HCT116 (cell line): Measurements from ENCODE around the gene PAH. TPM values are rescaled to one million over a fixed set of nuclear protein-coding genes. Genes with fewer than 3 reads are reported as not detected.

Experiments
- ATAC-seq: fragments of 200-7000 bp; cut with Tn5 transposase; 2 replicates; pipeline ENCODE4 v1.9.1; 2020; ENCODE audit warnings: mild to moderate bottlenecking, moderate library complexity
- BruUV-seq: library from RNA; stranded (reverse); fragments of 400-500 nt; replicated peaks from 2 replicates; lab custom pipeline; 2021; lab: Mats Ljungman, UMichigan
- CTCF ChIA-PET: fragments of 300-600 bp; sonication (Branson Sonifier 250); formaldehyde crosslinking; loops from one replicate; lab custom pipeline; 2021; ENCODE audit warnings: antibody characterized with exemption; lab: Charles Lee
- POLR2A ChIA-PET: fragments of 300-600, 350-600 bp; sonication (Branson Sonifier 250); formaldehyde crosslinking; loops from one replicate; lab custom pipeline; 2021; ENCODE audit warnings: antibody characterized with exemption; lab: Charles Lee
- RAD21 ChIA-PET, 2 experiments: fragments of 300-600 bp; sonication (Branson Sonifier 250); formaldehyde crosslinking; loops; one replicate each; lab custom pipeline; 2023; ENCODE audit warnings: low total read pairs in 2 of 2; ENCODE audit not compliant: uncharacterized antibody in 2 of 2, unreplicated experiment in 2 of 2, low non-redundant PET in 1 of 2; lab: Charles Lee
- DNase-seq: peaks from one replicate; pipeline ENCODE4 v3.0.0-alpha.2; 2010; ENCODE audit warnings: low read depth, low spot score
- H2AFZ ChIP-seq: fragments of 200-600 bp; shearing (Covaris generic), sonication (generic); 2 replicates; pipeline ENCODE4 v1.6.1; 2017; ENCODE audit warnings: low read depth, mixed run types, mixed read lengths, antibody characterized with exemption, low read length; ENCODE audit not compliant: poor library complexity, severe bottlenecking
- H3K27ac ChIP-seq: 2 replicates; pipeline ENCODE4 v1.5.1; 2012; ENCODE audit warnings: low read depth, low read length
- H3K27me3 ChIP-seq: fragments of 200-600 bp; sonication (generic); 2 replicates; pipeline ENCODE4 v1.6.1; 2016; ENCODE audit warnings: mixed run types, low read length, mixed read lengths; ENCODE audit not compliant: insufficient read depth
- H3K36me3 ChIP-seq, 2 experiments: fragments of 200-500 bp in 1 of 2; fragments of 200-600 bp in 1 of 2; sonication (Bioruptor generic) in 1 of 2; sonication (generic) in 1 of 2; 2 replicates each; pipeline versions ENCODE4 v1.5.1 to v1.6.1; 2014 to 2016; ENCODE audit warnings: low read length in 2 of 2, inconsistent platforms in 1 of 2, mixed read lengths in 1 of 2, mixed run types in 1 of 2; ENCODE audit not compliant: insufficient read depth in 2 of 2, control insufficient read depth in 1 of 2
- H3K4me1 ChIP-seq, 2 experiments: fragments of 200-600 bp in 1 of 2; sonication (generic) in 1 of 2; 2 replicates each; pipeline versions ENCODE4 v1.5.1 to v1.6.1; 2012 to 2017; ENCODE audit warnings: low read length in 2 of 2, inconsistent platforms in 1 of 2, mild to moderate bottlenecking in 1 of 2, mixed read lengths in 1 of 2, mixed run types in 1 of 2, moderate library complexity in 1 of 2; ENCODE audit not compliant: insufficient read depth in 2 of 2, control insufficient read depth in 1 of 2
- H3K4me2 ChIP-seq: fragments of 200-600 bp; sonication (generic); 2 replicates; pipeline ENCODE4 v1.6.1; 2017; ENCODE audit warnings: mixed run types, low read length, mixed read lengths
- H3K4me3 ChIP-seq, 2 experiments: fragments of 200-600 bp in 1 of 2; sonication (generic) in 1 of 2; replicated peaks in 1 of 2; 2 replicates each; pipeline ENCODE4 v1.5.1; 2011 to 2016; ENCODE audit warnings: low read length in 2 of 2, control low read depth in 1 of 2, low read depth in 1 of 2, mild to moderate bottlenecking in 1 of 2, mixed read lengths in 1 of 2, mixed run types in 1 of 2
- H3K79me2 ChIP-seq: fragments of 200-600 bp; sonication (generic); 2 replicates; pipeline ENCODE4 v1.6.1; 2017; ENCODE audit warnings: mild to moderate bottlenecking, mixed run types, low read length, moderate library complexity, mixed read lengths; ENCODE audit not compliant: insufficient read depth
- H3K9ac ChIP-seq: fragments of 200-600 bp; sonication (generic); 2 replicates; pipeline ENCODE4 v1.6.1; 2016; ENCODE audit warnings: low read length, mixed read lengths
- H3K9me2 ChIP-seq: fragments of 200-600 bp; sonication (generic), shearing (Covaris generic); 2 replicates; pipeline ENCODE4 v1.6.1; 2017; ENCODE audit warnings: mixed run types, mild to moderate bottlenecking, moderate library complexity; ENCODE audit not compliant: insufficient read depth
- H3K9me3 ChIP-seq, 2 experiments: fragments of 200-500 bp in 1 of 2; fragments of 200-600 bp in 1 of 2; sonication (Bioruptor generic) in 1 of 2; sonication (generic) in 1 of 2; 2 replicates each; pipeline ENCODE4 v1.6.1; 2014 to 2017; ENCODE audit warnings: low read length in 2 of 2, mixed read lengths in 2 of 2, inconsistent platforms in 1 of 2, low read depth in 1 of 2, mild to moderate bottlenecking in 1 of 2, mixed run types in 1 of 2, moderate library complexity in 1 of 2; ENCODE audit not compliant: control insufficient read depth in 1 of 2, insufficient read depth in 1 of 2
- H4K20me1 ChIP-seq: fragments of 200-600 bp; sonication (generic), shearing (Covaris generic); 2 replicates; pipeline ENCODE4 v1.6.1; 2017; ENCODE audit warnings: mixed run types, mild to moderate bottlenecking, moderate library complexity; ENCODE audit not compliant: insufficient read depth
- ATF3 ChIP-seq: IDR thresholded peaks from 2 replicates; pipeline ENCODE4 v1.6.1; 2012
- CEBPB ChIP-seq: IDR thresholded peaks from 2 replicates; pipeline ENCODE4 v1.6.1; 2012; ENCODE audit warnings: low read depth
- EGR1 ChIP-seq: IDR thresholded peaks from 2 replicates; pipeline ENCODE4 v1.6.1; 2012; ENCODE audit warnings: low read depth
- EZH2 ChIP-seq: fragments of 200-600 bp; sonication (generic); IDR thresholded peaks from 2 replicates; pipeline ENCODE4 v1.6.1; 2017; ENCODE audit warnings: antibody characterized with exemption, mixed run types
- FOSL1 ChIP-seq: IDR thresholded peaks from 2 replicates; pipeline ENCODE4 v1.6.1; 2012; ENCODE audit warnings: low read depth
- JUND ChIP-seq: IDR thresholded peaks from 2 replicates; pipeline ENCODE4 v1.6.1; 2012
- RAD21 ChIP-seq: IDR thresholded peaks from 2 replicates; pipeline ENCODE4 v1.6.1; 2012; ENCODE audit warnings: low read depth, mild to moderate bottlenecking
- SIN3A ChIP-seq: IDR thresholded peaks from 2 replicates; pipeline ENCODE4 v1.6.1; 2012; ENCODE audit warnings: low read depth
- SP1 ChIP-seq: IDR thresholded peaks from 2 replicates; pipeline ENCODE4 v1.6.1; 2012; ENCODE audit warnings: low read depth
- SRF ChIP-seq: IDR thresholded peaks from 2 replicates; pipeline ENCODE4 v1.6.1; 2012; ENCODE audit warnings: low read depth
- TCF7L2 ChIP-seq: IDR thresholded peaks from 2 replicates; pipeline ENCODE4 v1.7.0; 2011; ENCODE audit warnings: borderline replicate concordance, inconsistent platforms; ENCODE audit not compliant: insufficient read depth, insufficient read length; ENCODE audit errors: extremely low read depth
- ZFX ChIP-seq: fragments of 450-650 bp; IDR thresholded peaks from 2 replicates; pipeline ENCODE4 v1.6.1; 2017
- ZNF274 ChIP-seq: fragments of 200-500 bp; sonication (Bioruptor generic); IDR thresholded peaks from 2 replicates; pipeline ENCODE4 v1.6.1; 2014; ENCODE audit warnings: mild to moderate bottlenecking, low read depth, low read length, inconsistent platforms
- intact Hi-C: fragments of 100-400 bp; cut with micrococcal nuclease; formaldehyde crosslinking; loops from 2 replicates; pipeline ENCODE4 v1.10.0; 2022
- total RNA-seq: library from RNA; stranded (reverse); gene quantifications from one replicate; pipeline ENCODE4 v1.2.1, GENCODE V29; 2021; ENCODE audit not compliant: unreplicated experiment
- TF ChIP-seq, protein P1 (sequence below), 3 experiments: fragments of 200-600 bp in 1 of 3; sonication (generic) in 1 of 3; IDR thresholded peaks in 2 of 3; conservative IDR thresholded peaks in 1 of 3; 2 replicates each; pipeline ENCODE4 v1.5.1; 2012 to 2017; ENCODE audit warnings: low read depth in 2 of 3, low read length in 2 of 3, antibody characterized with exemption in 1 of 3, borderline replicate concordance in 1 of 3, control low read depth in 1 of 3, mild to moderate bottlenecking in 1 of 3, mixed read lengths in 1 of 3, mixed run types in 1 of 3, moderate library complexity in 1 of 3; ENCODE audit not compliant: insufficient read depth in 1 of 3
- TF ChIP-seq, protein P2 (sequence below): IDR thresholded peaks from 2 replicates; pipeline ENCODE4 v1.6.1; 2012

PAH gene
- total RNA-seq, 1 experiment from 2014 or later: 2.8 TPM

DNA sequence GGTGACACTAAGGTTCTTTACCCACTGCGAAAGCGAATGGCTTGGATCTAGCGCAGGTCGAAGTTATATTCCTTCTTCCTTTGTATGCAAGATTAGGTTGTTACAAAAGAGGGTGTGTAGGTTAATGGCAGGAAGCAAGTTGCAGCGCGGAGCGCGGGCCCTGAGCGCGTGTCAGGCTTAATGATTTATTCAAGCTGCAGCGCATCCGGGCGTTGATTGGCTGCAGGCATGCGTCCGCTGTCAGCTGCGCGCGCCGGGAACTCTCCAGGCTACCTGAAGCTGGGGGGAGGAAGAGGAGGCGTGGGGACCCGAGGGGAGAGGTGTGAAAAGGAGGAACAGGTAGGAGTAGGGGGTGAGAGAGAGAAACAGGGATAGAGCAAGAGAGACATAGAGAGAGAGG, 47.8 kb upstream of the PAH start:
- no peak overlapping the region for H3K4me3 ChIP-seq
- no TSS peak for BruUV-seq
- no peak overlapping the region for H2AFZ ChIP-seq
- no peak for TF ChIP-seq JUND
- no peak for TF ChIP-seq FOSL1
- TF ChIP-seq SP1: no peak
- no peak for TF ChIP-seq EZH2
- TF ChIP-seq SIN3A: no peak
- TF ChIP-seq EGR1: no peak
- no peak for TF ChIP-seq CEBPB
- TF ChIP-seq, all 23 proteins: peak for 0
- Histone ChIP-seq H3K4me2 (no peak overlapping the region), H3K9me2 (no peaks in the 10 kb centered on the region), H3K36me3 (no peaks in the 10 kb centered on the region), H3K9ac (no peak overlapping the region), H3K9me3 (no peaks in the 10 kb centered on the region), H4K20me1 (no peaks in the 10 kb centered on the region), H3K4me1 (no peaks in the 10 kb centered on the region), H3K27ac (no peak overlapping the region), H3K79me2 (no peaks in the 10 kb centered on the region), H3K27me3 (peaks cover 35% of the 10 kb centered on the region)
- no peak for ATAC-seq
- ChIA-PET POLR2A (no interaction called here), CTCF (no interaction called here), RAD21 (interaction anchor here in 1 of 2 experiments (0.6 kb wide), 1 partner anchor 85 kb away, joined by 3 read pairs; no protein-coding TSS in a partner anchor)
- intact Hi-C loops: no loop called here
- DNase-seq: no peak

- ChIA-PET RAD21 (no interaction called here), CTCF (no interaction called here), POLR2A (no interaction called here)
- Histone ChIP-seq H3K79me2 (no peaks in the 10 kb centered on the region), H3K9me3 (no peaks in the 10 kb centered on the region), H3K9ac (no peak overlapping the region), H3K9me2 (no peaks in the 10 kb centered on the region), H4K20me1 (no peaks in the 10 kb centered on the region), H3K27ac (no peak overlapping the region), H3K4me3 (no peak overlapping the region), H3K4me2 (no peak overlapping the region), H2AFZ (no peak overlapping the region), H3K27me3 (peaks cover 33% of the 10 kb centered on the region), H3K4me1 (no peaks in the 10 kb centered on the region), H3K36me3 (no peaks in the 10 kb centered on the region)
- ATAC-seq: no peak
- no peak for TF ChIP-seq ZFX
- TF ChIP-seq SP1: no peak
- TF ChIP-seq RAD21: no peak
- no peak for TF ChIP-seq FOSL1
- no peak for TF ChIP-seq SRF
- TF ChIP-seq, protein P1, sequence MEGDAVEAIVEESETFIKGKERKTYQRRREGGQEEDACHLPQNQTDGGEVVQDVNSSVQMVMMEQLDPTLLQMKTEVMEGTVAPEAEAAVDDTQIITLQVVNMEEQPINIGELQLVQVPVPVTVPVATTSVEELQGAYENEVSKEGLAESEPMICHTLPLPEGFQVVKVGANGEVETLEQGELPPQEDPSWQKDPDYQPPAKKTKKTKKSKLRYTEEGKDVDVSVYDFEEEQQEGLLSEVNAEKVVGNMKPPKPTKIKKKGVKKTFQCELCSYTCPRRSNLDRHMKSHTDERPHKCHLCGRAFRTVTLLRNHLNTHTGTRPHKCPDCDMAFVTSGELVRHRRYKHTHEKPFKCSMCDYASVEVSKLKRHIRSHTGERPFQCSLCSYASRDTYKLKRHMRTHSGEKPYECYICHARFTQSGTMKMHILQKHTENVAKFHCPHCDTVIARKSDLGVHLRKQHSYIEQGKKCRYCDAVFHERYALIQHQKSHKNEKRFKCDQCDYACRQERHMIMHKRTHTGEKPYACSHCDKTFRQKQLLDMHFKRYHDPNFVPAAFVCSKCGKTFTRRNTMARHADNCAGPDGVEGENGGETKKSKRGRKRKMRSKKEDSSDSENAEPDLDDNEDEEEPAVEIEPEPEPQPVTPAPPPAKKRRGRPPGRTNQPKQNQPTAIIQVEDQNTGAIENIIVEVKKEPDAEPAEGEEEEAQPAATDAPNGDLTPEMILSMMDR (IDR thresholded peaks at IDR 0.05 in 2 of 3, conservative IDR thresholded peaks at IDR 0.05 in 1 of 3; ENCODE audit: borderline replicate concordance in 1 of 3, insufficient read depth in 1 of 3, low read depth in 2 of 3, low read length in 2 of 3): no peak
- no peak for TF ChIP-seq EGR1
- TF ChIP-seq TCF7L2: no peak
- TF ChIP-seq ZNF274: no peak
- TF ChIP-seq ATF3: no peak
- TF ChIP-seq, protein P2, sequence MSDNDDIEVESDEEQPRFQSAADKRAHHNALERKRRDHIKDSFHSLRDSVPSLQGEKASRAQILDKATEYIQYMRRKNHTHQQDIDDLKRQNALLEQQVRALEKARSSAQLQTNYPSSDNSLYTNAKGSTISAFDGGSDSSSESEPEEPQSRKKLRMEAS: no peak
- no peak for TF ChIP-seq SIN3A
- DNase-seq: no peak
- BruUV-seq: no TSS peak
- intact Hi-C loops: no loop called here
Measured at GRCh38 chr12:102963796-102964195, 46.8 kb upstream of the PAH start.
